Nephron (organoid): ENCODE data around the gene DNAJC1.
"Not testable (repeated sequence)": the region's sequence is repeated elsewhere in the genome, so short reads cannot be mapped to it uniquely, and the experiment has no call there.

Source experiments
- H3K27ac Mint-ChIP-seq, 3 experiments: 2 replicates each; pipeline ENCODE4 v1.8.0; 2020; ENCODE audit warnings: mixed read lengths in 3 of 3, mild to moderate bottlenecking in 2 of 3, moderate library complexity in 1 of 3
- H3K27me3 Mint-ChIP-seq: 2 replicates; pipeline ENCODE4 v1.8.0; 2021; ENCODE audit warnings: low read depth, mild to moderate bottlenecking, moderate library complexity, mixed read lengths
- H3K36me3 Mint-ChIP-seq: 2 replicates; pipeline ENCODE4 v1.8.0; 2020; ENCODE audit warnings: low read depth, mixed read lengths
- H3K4me1 Mint-ChIP-seq: 2 replicates; pipeline ENCODE4 v1.8.0; 2020; ENCODE audit warnings: mixed read lengths
- H3K4me3 Mint-ChIP-seq, 3 experiments: 2 replicates each; pipeline ENCODE4 v1.8.0; 2020; ENCODE audit warnings: mild to moderate bottlenecking in 3 of 3, mixed read lengths in 3 of 3, moderate library complexity in 2 of 3
- H3K9me3 Mint-ChIP-seq: 2 replicates; pipeline ENCODE4 v1.8.0; 2020; ENCODE audit warnings: mixed read lengths
- TF ChIP-seq, protein P1 (sequence below), 3 experiments: fragments of 200-600 bp; sonication (generic); IDR thresholded peaks; one replicate each; pipeline ENCODE4 v1.5.0; 2021; ENCODE audit warnings: antibody characterized with exemption in 3 of 3; ENCODE audit not compliant: unreplicated experiment in 3 of 3

DNAJC1 gene

DNA sequence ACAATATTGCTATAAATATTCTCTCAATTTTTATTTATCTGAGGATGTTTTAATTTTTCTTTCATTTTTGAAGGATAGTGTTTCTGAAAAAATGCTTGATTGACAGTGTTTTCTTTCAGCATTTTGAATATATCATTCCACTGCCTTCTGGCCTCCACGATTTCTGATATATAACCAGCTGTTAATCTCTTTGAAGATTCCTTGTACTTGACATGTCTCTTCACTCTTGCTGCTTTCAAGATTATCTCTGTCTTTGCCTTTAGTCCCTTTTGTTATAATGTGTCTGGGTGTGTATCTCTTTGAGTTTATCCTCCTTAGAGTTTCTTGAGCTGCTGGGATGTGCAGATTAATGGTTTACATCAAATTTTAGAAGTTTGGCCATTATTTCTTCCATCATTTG, 22.8 kb upstream of the DNAJC1 start:
- Mint-ChIP-seq H3K27ac (no peak overlapping the region), H3K27me3 (no peaks in the 10 kb centered on the region), H3K4me3 (no peak overlapping the region), H3K36me3 (no peaks in the 10 kb centered on the region), H3K9me3 (peaks cover 26% of the 10 kb centered on the region), H3K4me1 (peaks cover 7% of the 10 kb centered on the region)
- TF ChIP-seq, protein P1, sequence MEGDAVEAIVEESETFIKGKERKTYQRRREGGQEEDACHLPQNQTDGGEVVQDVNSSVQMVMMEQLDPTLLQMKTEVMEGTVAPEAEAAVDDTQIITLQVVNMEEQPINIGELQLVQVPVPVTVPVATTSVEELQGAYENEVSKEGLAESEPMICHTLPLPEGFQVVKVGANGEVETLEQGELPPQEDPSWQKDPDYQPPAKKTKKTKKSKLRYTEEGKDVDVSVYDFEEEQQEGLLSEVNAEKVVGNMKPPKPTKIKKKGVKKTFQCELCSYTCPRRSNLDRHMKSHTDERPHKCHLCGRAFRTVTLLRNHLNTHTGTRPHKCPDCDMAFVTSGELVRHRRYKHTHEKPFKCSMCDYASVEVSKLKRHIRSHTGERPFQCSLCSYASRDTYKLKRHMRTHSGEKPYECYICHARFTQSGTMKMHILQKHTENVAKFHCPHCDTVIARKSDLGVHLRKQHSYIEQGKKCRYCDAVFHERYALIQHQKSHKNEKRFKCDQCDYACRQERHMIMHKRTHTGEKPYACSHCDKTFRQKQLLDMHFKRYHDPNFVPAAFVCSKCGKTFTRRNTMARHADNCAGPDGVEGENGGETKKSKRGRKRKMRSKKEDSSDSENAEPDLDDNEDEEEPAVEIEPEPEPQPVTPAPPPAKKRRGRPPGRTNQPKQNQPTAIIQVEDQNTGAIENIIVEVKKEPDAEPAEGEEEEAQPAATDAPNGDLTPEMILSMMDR (IDR thresholded peaks at IDR 0.05; ENCODE audit: unreplicated experiment in 3 of 3) = no peak

DNA sequence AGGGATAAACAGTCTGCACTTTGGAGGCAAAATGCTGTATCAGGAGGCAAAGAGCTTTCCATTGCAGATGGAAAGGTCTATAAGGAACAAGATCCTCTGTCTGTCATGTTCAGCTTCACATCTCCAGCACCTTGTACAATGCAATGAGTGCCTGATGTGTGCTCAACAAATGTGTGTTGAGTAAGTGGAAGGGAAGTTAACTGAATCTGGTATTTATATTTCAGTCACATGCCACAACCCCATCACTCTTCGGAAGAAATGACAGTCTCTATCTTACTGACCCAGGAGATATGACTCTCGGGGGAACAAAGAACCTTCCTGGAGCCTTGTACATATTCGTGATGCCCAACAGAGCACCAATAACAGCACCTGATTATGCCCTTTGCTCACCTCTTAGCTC, 20.0 kb upstream of the DNAJC1 start:
- Mint-ChIP-seq H3K4me1 (peaks cover 7% of the 10 kb centered on the region), H3K36me3 (no peaks in the 10 kb centered on the region), H3K9me3 (peaks cover 24% of the 10 kb centered on the region), H3K27me3 (no peaks in the 10 kb centered on the region), H3K27ac (no peak overlapping the region), H3K4me3 (no peak overlapping the region)
- TF ChIP-seq, protein P1 (IDR thresholded peaks at IDR 0.05; ENCODE audit: unreplicated experiment in 3 of 3) = no peak

DNA sequence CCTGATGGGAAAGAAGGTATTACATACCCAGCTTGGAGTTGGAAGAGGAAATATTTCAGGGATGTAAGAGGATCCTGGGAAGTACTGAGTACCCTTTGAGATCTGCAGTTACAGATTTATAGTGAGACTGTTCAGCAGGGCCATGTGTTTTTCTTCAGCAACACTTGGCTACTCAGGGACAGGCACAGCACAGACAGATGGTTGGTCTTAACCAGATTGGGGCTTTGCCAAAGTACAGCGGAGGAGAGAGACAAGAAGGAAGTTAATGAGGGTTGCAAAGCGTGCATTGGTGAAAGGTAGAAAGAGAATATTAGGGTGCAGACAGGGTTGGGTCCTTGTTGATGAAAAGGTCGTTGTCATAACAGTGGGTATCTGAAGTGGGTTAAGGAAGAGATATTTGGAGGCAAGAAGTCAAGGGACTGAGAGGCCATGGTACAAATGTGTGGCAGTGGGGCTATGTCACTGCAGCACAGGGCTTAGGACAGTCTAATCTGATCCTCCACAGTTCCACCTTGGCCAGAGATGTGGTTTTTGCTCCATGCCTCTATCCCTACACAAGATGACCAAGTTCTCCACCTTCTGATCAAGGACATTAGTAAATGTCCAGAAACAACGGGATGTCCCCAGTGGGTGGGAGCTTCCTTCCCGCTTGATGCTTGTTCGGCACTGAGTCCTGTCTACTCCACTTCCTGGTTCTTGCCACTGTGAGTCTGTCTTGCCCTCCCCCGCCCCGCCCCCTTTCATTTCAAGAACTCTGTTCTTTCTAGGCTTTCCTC, 18.9 kb upstream of the DNAJC1 start:
- peaks cover 25% of the 10 kb centered on the region for H3K9me3 Mint-ChIP-seq
- no peak overlapping the region for H3K4me3 Mint-ChIP-seq
- H3K27ac Mint-ChIP-seq = no peak overlapping the region
- H3K4me1 Mint-ChIP-seq = peaks cover 7% of the 10 kb centered on the region
- H3K36me3 Mint-ChIP-seq = no peaks in the 10 kb centered on the region
- TF ChIP-seq, protein P1 (IDR thresholded peaks at IDR 0.05; ENCODE audit: unreplicated experiment in 3 of 3) = no peak
- H3K27me3 Mint-ChIP-seq = no peaks in the 10 kb centered on the region

DNA sequence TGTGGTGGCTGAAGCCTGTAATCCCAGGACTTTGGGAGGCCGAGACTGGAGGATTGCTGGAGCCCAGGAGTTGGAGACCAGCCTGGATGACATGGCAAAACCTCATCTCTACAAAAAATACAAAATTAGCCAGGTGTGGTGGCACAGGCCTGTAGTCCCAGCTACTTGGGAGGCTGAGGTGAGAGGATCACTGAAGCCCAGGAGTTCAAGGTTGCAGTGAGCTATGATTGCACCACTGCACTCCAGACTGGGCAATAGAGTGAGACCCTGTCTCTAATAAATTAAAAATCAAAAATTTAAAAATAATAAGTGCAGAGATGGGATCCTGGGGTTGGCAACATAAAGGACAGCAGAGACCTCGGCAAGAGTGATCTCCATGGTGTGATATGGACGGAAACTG, 17.6 kb upstream of the DNAJC1 start:
- H3K4me1 Mint-ChIP-seq = not testable (repeated sequence)

DNA sequence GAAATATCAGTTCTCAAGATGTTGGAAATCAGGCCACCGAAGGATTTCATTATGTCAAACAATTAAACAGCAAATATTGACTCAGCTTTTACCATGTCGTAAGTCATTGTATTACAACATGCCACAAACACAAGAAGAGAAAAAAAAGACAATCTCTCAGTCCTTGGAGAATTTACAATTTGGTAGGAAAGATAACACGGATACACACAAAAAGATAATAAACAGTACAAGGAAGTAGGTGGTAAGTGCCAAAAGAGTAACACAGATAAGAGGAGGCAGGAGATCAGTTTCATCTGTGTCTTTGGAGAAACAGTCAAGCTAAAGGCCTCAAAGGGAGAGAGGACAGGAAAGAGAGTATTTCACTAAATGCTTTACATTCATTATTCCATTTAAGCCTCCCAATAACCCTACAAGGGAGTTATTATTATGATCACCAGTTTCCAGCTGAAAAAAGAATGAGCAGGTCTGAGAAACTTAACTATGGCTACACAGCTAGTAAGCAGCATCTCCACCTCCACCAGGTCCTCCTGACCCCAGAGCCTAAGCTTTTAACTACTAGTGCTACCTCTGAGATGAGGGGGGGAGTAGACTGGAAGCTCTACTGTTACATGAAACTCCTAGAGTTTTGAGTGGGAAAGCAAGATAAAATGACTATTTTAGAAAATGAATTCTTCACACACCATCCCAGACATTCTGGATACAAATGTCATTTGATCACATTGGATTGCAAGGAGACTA, 13.9 kb upstream of the DNAJC1 start:
- H3K27me3 Mint-ChIP-seq = no peaks in the 10 kb centered on the region
- TF ChIP-seq, protein P1 (IDR thresholded peaks at IDR 0.05; ENCODE audit: unreplicated experiment in 3 of 3) = no peak
- H3K9me3 Mint-ChIP-seq = peaks cover 11% of the 10 kb centered on the region
- H3K36me3 Mint-ChIP-seq = no peaks in the 10 kb centered on the region
- no peak overlapping the region for H3K27ac Mint-ChIP-seq
- H3K4me1 Mint-ChIP-seq = peaks cover 6% of the 10 kb centered on the region
- H3K4me3 Mint-ChIP-seq = no peak overlapping the region

More for the DNA sequence above, 17.6 kb upstream of the DNAJC1 start:
- H3K9me3 Mint-ChIP-seq = peaks cover 19% of the 10 kb centered on the region
- not testable (repeated sequence) for H3K4me3 Mint-ChIP-seq, H3K27me3 Mint-ChIP-seq, H3K36me3 Mint-ChIP-seq, H3K27ac Mint-ChIP-seq

DNA sequence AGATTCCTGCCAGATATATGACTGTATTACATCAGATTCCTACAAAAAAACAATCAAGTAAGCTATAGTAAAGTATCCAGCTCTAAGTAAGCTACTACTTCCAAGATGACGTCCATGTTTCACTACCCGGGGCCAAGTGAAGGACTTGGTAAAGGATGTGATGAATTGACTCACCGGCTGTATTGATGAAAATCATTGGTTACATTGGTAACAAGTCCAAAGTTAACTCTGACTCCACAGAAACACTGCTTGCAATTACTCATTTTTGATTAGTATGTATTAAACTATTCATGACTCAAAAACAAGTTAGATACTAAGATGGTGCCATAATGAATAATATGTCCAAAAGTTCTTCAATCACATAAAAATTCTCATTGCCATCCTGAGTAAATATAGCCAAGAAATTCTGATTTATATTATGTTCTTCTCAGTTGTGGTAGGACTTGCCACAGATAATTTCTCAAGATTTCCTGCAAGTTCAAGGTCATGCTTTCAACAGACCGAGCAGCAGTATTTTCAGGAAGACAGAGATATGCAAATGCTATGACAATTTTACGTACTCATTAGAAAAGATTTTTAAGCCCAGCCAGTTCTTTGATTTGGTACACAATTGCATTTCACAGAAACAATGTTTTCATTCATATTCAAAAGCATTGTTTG, 12.6 kb upstream of the DNAJC1 start:
- peaks cover 7% of the 10 kb centered on the region for H3K9me3 Mint-ChIP-seq
- H3K4me1 Mint-ChIP-seq = no peaks in the 10 kb centered on the region
- TF ChIP-seq, protein P1 (IDR thresholded peaks at IDR 0.05; ENCODE audit: unreplicated experiment in 3 of 3) = no peak
- H3K27ac Mint-ChIP-seq = no peak overlapping the region
- H3K36me3 Mint-ChIP-seq = no peaks in the 10 kb centered on the region
- H3K27me3 Mint-ChIP-seq = no peaks in the 10 kb centered on the region
- H3K4me3 Mint-ChIP-seq = no peak overlapping the region
